GM19035 (cell line): ENCODE data around the gene ADGRL2.

Experiments
- ATAC-seq: cut with Tn5 transposase; IDR thresholded peaks from one replicate; pipeline ENCODE4 v1.9.1; 2021; ENCODE audit not compliant: unreplicated experiment

Gene ADGRL2

DNA sequence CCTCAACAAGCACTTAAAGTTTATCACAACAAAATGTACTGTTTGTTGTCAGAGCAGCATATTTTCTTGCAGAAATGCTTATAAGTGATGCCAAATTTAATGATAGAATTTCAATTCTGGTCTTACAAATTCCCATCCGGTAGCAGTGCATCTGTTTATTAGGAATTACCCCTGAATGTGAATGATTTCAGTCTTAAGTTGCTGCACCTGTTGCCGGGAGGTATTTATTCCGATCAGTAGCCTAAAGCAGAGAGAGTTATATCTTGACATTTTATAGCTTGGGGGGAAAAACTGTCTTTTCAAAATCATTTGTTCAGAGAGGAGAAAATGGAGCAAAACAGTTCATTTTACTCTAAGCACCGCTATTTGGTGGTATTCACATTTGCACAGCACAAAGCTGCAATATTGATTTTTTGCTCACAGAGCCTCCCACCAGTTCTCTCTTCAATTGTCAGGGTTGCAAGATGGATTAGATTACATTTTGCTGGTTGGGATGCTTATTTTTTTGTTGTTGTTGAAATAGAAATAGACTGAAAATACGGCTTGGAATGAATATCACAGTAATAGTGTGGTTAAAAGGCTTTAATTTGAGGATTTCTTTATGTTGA is 98.6 kb downstream of the ADGRL2 start:
- ATAC-seq, result no peak

DNA sequence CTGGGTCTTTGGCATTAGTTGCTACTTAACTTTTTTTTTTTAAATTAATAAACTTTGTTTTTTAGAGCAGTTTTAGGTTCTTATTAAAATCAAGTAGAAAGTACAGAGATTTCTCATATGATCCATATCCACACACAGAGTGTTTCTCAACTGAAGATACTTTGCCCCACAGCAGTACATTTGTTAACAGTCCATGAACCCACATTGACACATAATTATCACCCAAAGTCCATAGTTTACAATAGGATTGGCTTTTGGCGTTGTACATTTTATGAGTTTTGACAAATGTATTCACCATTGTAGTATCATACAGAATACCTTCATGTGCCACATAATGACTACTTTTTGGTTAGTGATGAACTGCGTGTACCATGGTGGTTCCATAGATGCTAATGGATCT is 106.8 kb downstream of the ADGRL2 start:
- ATAC-seq, result no peak

DNA sequence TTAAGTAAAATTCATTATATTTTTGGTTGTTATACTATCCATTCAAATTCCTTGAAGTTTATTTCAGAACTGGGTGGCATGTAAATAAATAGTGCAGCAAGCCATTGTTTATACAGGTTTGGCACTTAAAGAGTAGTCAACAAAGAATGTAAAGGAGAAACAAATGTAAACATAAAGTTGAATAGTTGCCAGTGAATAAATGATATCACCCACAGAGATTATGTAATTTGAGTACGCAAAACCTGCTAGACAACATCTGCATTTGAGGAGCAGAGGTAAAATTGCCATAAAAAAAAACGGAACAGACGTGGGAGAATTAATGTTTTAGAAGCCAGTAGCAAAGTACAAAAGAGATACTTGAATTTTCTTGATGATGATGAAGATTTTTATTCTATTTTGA is 111.6 kb downstream of the ADGRL2 start:
- no peak for ATAC-seq

- ATAC-seq, result no peak
Measured at GRCh38 chr1:81915937-81916336, 115.2 kb downstream of the ADGRL2 start.

GRCh38 chr1:81920245-81920740 is 119.6 kb downstream of the ADGRL2 start:
- no peak for ATAC-seq

GRCh38 chr1:81920886-81921285 is 120.2 kb downstream of the ADGRL2 start:
- ATAC-seq, result no peak

DNA sequence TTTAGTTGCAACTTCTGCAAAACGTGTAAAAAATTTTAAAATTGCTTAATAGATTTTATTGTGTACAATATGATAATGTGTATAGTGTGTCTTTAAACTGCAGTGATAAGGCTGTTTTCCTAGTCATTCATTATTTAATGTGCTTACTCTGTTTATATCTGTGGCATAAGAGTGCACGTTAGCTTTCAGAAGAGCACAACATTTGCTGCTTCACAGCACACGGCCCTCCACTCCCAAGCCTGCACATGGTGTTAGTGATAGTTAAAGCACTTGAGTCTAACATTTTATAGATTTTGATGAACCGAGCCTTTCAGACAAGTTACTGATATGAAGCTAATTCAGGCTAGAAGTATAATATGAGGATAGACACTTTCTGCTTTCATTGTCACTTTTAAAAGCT is 120.6 kb downstream of the ADGRL2 start:
- ATAC-seq, result no peak

DNA sequence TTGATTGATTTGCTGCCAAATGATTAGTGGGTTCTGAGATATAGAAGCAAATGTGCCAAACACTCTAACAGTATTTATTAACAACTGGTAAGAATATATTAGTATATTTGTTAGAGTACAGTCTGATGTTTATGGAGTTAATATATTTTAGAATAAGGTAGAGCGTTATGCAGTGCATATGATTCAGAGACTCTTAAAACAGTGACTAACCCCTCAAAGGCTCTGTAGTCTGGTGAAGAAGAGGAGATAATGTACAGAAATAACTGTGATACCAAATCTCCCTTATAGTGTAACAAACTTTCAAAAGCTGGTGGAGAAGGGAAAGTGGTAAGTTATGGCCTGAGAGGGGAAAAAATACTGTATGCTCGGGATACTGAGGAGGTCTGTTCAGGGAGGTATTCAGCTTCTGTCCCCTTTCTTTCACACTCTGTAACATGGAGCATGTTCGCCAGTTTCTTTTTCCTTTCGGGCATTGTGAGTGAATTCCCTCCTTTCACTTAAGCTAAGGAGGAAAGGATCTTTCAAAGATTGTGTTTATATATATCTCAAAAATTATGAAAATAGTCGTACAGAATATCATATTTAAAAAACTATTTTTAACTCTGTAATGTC is 121.2 kb downstream of the ADGRL2 start:
- no peak for ATAC-seq

- ATAC-seq, result no peak
Measured at GRCh38 chr1:81922955-81923354, 122.2 kb downstream of the ADGRL2 start.

- no peak for ATAC-seq
Measured at GRCh38 chr1:81929106-81929505, 128.4 kb downstream of the ADGRL2 start.

GRCh38 chr1:81936853-81937252 is 136.1 kb downstream of the ADGRL2 start:
- ATAC-seq, result no peak

- ATAC-seq, result no peak
Measured at GRCh38 chr1:81937791-81938450, 137.2 kb downstream of the ADGRL2 start.

GRCh38 chr1:81948495-81948894 is 147.8 kb downstream of the ADGRL2 start:
- no peak for ATAC-seq

- ATAC-seq, result no peak
Measured at GRCh38 chr1:81949421-81949820, 148.7 kb downstream of the ADGRL2 start.

DNA sequence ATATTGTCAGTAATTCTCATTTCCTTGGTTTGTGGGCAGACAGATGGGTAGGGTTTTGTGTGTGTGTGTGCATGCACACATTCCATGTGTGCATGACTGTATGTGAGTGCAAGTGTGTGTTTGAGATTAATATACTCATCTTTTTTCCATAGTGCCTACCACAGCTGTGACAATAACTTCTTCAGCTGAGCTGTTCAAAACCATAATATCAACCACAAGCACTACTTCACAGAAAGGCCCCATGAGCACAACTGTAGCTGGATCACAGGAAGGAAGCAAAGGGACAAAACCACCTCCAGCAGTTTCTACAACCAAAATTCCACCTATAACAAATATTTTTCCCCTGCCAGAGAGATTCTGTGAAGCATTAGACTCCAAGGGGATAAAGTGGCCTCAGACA is 149.3 kb downstream of the ADGRL2 start:
- ATAC-seq, result no peak

DNA sequence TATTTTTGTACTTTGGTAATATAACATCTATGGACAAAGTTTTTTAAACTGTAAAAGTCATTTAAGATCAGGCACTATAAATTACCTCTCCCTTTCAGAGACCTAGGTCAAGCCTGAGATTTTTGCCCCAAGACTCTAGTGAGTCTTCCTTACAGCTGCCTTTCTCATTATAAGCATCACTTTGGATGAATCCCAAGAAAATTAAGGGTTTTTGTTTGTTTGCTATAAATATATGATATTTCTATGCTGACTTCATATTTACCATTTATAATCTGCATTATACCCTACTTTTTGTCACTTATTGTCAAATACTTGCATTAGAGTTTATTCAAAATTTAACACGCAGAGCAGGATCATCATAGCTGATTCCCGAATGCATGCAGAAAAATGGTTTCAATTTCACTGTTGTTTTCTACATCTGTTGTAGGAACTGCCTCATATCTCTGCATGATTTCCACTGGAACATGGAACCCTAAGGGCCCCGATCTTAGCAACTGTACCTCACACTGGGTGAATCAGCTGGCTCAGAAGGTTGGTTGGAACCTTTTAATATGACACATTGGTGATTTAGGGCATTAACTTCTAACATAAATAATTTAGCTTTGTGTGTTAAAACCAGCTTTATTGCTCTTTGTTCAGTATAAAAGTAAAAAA is 150.0 kb downstream of the ADGRL2 start:
- no peak for ATAC-seq

GRCh38 chr1:81954534-81955020 is 153.8 kb downstream of the ADGRL2 start:
- ATAC-seq, result no peak

DNA sequence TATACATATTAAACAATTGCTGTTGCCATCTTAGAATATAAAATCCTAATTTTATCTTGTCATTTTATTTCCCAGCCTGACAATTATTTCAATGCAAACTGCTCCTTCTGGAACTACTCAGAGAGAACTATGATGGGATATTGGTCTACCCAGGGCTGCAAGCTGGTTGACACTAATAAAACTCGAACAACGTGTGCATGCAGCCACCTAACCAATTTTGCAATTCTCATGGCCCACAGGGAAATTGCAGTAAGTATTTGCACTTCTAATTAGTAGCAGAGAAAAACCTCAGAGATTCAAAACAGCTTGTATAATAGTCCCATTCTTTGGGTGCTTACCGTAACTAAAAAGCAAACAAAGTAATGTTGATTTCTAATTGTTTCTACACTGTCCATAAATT is 167.2 kb downstream of the ADGRL2 start:
- no peak for ATAC-seq

- ATAC-seq, result no peak
Measured at GRCh38 chr1:81970416-81970815, 169.7 kb downstream of the ADGRL2 start.

DNA sequence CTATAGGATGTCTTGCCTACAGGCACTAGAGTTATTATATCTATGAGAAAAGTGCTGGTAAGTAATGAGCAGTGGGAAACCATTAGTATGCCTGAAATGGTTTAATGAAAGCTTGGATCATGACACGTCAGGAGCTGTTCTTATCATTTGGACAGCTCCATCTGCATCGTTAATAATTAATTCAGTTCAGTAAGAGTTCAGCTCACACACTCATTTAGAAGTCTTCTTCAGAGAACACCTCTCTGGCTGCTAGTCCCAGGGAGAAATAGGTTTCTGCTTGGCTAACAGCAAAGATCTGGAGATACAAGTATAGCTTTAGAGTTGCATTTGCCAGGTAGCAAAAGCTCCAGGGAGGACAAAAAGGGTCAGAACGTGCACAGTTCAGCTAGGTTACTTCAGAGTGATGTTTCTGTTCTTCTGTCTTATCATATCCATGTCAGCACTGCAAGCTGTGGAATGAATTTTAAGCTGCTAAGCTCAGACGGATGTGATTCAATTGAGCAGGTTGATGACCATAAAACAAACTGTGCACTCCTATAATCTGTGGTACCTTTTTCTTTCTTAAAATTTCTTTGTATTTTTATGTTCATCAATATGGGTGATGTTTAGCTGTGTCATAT is 173.6 kb downstream of the ADGRL2 start:
- no peak for ATAC-seq

DNA sequence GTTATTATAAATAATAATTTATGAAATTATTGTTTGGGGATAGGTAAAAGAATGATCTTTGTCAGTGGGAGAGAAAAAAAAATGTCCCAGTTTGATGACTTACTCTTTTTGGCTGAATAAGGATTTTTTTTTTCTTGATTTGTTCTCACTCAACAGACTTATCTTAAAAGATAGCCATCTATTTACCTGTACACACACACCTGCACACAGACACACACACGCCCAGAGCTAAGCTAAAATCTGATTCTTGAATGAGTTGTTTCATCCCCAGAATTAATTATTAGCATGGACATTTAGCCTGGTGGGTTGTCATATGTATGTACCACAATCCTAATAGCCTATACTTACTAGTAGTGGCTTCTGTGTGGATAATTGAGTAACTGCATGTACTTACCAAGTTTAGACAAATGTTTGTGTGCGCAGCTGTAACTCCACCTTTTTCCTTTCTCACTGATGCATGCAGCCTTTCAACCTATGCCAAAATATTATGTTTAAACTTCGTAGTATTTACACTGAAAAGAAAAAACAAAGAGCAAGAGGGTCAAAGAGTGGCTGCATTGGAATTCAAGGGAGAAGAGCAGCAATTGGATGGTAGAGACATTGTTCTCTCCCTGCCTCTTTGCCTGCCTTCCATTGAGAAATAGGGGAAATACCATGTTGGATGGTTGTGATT is 174.3 kb downstream of the ADGRL2 start:
- no peak for ATAC-seq
